HepG2 (cell line): ENCODE results near the gene NDC80. TPM values are rescaled to one million over a fixed set of nuclear protein-coding genes. Genes with fewer than 3 reads are reported as not detected.
A peak's percentile ranks its signal among the peaks of the same experiment; 100 is the strongest.

Experiments used
- AGO1 ChIP-seq: fragments of 200-400 bp; formaldehyde crosslinking; IDR thresholded peaks from 2 replicates; pipeline ENCODE4 v1.6.1; 2017; ENCODE audit warnings: mild to moderate bottlenecking, low read depth, low read length, moderate library complexity; ENCODE audit not compliant: poor library complexity, severe bottlenecking
- CBX2 ChIP-seq, 2 experiments: fragments of 200-600 bp in 1 of 2; sonication (generic); formaldehyde crosslinking in 1 of 2; IDR thresholded peaks; 2 replicates each; pipeline versions ENCODE4 v1.7.0 to v1.8.1; 2018 to 2022; ENCODE audit warnings: low read depth in 2 of 2, low read length in 1 of 2, mild to moderate bottlenecking in 1 of 2, missing genetic modification reagents in 1 of 2
- RBM39 ChIP-seq: fragments of 200-400 bp; formaldehyde crosslinking; IDR thresholded peaks from one replicate; pipeline ENCODE4 v1.6.1; 2018; ENCODE audit warnings: antibody characterized with exemption, mild to moderate bottlenecking, low read depth, low read length; ENCODE audit not compliant: poor library complexity, severe bottlenecking
- polyA plus RNA-seq, 8 experiments: library from polyadenylated mRNA; depleted of rRNA in 3 of 8; stranded (reverse) in 7 of 8; unstranded in 1 of 8; fragments of >200 nt; fragmentation: Illumina TruSeq in 4 of 8; extraction: Trizol in 4 of 8; gene quantifications; 2 replicates each; pipeline versions ENCODE4 v1.2.1 to v1.2.3, GENCODE V29; 2011 to 2016; ENCODE audit warnings: low read depth in 4 of 8, missing spikeins in 1 of 8, mixed read lengths in 1 of 8; ENCODE audit not compliant: insufficient read depth in 1 of 8
- total RNA-seq, 5 experiments: library from RNA; depleted of rRNA; stranded (reverse); fragments of >200 nt; fragmentation: Illumina TruSeq; extraction: Trizol; gene quantifications; 2 replicates each; pipeline ENCODE4 v1.2.3, GENCODE V29; 2016; ENCODE audit warnings: low read depth in 1 of 5
- TF ChIP-seq, protein P1 (sequence below): sonication (generic); formaldehyde crosslinking; IDR thresholded peaks from 2 replicates; pipeline ENCODE4 v1.8.0; 2022; ENCODE audit warnings: missing genetic modification reagents, low read depth, mild to moderate bottlenecking, borderline replicate concordance
- TF ChIP-seq, protein P2 (sequence below): sonication (generic); formaldehyde crosslinking; IDR thresholded peaks from 2 replicates; pipeline ENCODE4 v1.4.0; 2020; ENCODE audit warnings: mild to moderate bottlenecking, missing genetic modification reagents

Gene NDC80
- total and polyA plus RNA-seq, 2 of the 13 experiments (the other 11 are each of a cell fraction or from before 2014, with no cell fraction given): 9.6 to 33.0 TPM

DNA sequence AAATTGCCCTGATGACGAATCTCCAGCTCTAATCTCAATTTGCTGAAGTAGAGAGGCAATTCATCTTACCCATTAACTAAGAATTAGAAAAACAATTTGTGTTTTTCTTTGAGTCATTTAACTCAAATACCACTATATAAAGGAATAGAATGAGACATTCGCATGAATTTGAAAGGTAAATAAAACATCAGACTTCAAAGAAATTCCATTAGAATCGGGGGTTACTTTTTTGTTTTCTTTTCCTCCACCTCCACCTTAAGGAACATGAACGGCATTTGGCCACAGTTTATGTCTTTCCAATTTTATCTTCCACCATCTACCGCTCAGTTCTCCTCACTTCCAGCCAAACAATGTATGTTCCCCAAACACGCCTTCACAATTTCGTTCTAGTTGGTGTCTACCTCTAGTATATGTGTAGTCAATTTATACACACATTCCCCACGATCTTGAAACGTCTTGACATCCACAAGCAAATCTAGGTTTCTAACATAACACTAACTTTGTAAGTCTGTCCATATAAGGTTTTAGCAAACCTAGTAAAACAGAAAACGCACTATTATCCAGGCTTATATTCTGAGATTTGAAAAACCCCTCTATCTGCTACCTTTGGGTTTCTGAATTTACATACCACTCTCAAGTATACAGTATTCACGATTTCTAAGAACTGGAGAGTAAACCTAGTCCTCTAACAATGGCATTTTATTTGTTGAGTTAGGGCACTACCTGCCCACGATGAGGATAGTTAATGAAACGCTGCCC, 83.0 kb downstream of the NDC80 start (continued):
- TF ChIP-seq CBX2 (IDR thresholded peaks at IDR 0.05; ENCODE audit: low read depth, low read length) (0 out of 2 replicates have a peak, but pooled peaks have one; percentile 62), CBX2 (CRISPR knock-in tag; IDR thresholded peaks at IDR 0.05; ENCODE audit: low read depth) (no peak), AGO1 (no peak), RBM39 (no peak)
- TF ChIP-seq, protein P1, sequence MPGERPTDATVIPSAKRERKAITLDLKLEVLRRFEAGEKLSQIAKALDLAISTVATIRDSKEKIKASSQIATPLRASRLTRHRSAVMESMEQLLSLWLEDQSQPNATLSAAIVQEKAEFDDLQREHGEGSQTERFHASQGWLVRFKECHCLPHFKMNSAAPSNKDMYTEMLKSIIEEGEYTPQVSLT (CRISPR knock-in tag): 0 out of 2 replicates have a peak, but pooled peaks have one; percentile 27
- TF ChIP-seq, protein P2, sequence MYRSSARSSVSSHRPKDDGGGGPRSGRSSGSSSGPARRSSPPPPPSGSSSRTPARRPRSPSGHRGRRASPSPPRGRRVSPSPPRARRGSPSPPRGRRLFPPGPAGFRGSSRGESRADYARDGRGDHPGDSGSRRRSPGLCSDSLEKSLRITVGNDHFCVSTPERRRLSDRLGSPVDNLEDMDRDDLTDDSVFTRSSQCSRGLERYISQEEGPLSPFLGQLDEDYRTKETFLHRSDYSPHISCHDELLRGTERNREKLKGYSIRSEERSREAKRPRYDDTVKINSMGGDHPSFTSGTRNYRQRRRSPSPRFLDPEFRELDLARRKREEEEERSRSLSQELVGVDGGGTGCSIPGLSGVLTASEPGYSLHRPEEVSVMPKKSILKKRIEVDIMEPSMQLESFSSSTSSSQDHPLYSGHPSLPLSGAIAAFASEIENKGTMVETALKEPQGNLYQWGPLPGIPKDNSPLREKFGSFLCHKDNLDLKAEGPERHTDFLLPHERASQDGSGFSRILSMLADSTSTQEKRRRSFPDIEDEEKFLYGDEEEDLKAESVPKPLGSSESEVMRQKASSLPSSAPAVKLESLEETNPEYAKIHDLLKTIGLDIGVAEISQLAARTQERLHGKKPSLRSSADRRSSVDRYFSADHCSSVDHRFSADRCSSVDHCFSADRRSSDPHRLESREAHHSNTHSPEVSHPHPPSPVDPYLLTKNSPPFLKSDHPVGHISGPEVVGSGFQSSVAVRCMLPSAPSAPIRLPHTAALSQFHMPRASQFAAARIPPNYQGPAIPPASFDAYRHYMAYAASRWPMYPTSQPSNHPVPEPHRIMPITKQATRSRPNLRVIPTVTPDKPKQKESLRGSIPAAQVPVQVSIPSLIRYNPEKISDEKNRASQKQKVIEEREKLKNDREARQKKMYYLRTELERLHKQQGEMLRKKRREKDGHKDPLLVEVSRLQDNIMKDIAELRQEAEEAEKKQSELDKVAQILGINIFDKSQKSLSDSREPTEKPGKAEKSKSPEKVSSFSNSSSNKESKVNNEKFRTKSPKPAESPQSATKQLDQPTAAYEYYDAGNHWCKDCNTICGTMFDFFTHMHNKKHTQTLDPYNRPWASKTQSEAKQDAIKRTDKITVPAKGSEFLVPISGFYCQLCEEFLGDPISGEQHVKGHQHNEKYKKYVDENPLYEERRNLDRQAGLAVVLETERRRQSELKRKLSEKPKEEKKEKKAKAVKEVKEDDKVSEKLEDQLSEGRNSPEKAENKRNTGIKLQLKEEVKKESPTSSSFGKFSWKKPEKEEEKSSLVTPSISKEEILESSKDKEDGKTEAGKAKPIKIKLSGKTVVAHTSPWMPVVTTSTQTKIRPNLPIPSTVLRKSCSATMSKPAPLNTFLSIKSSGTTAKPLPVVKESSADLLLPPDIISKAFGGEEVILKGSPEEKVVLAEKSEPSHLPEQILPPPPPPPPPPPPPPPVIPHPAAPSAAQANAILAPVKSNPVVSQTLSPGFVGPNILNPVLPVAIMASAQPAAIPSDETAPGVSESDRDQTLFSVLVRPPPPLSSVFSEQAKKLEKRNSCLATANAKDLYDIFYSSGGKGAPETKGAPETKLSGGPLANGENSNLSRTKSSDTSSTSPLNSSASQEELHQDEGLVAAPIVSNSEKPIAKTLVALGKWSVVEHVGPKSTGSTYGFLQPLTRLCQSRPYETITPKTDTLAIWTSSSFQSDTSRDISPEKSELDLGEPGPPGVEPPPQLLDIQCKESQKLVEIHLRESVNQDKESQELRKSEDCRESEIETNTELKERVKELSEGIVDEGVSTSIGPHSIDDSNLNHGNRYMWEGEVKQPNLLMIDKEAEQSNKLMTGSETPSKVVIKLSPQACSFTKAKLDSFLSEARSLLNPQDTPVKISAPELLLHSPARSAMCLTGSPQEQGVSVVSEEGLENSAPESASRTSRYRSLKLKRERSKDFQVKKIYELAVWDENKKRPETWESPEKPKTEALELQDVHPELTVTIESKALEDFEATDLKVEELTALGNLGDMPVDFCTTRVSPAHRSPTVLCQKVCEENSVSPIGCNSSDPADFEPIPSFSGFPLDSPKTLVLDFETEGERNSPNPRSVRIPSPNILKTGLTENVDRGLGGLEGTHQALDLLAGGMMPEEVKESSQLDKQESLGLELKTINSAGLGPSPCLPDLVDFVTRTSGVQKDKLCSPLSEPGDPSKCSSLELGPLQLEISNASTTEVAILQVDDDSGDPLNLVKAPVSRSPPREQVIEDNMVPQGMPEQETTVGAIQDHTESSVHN: no peak
